ENCODE results near the gene CNTNAP5.

- TF ChIP-seq CTCF (conservative IDR thresholded peaks at IDR 0.05; ENCODE audit: low read depth, low read length): no peak
- no peak for TF ChIP-seq FOS (IDR thresholded peaks at IDR 0.05; ENCODE audit: low read depth, low read length)
- TF ChIP-seq RCOR1 (IDR thresholded peaks at IDR 0.05; ENCODE audit: insufficient replicate concordance, low read length): no peak
- TF ChIP-seq BHLHE40 (IDR thresholded peaks at IDR 0.05; ENCODE audit: low read depth, low read length): no peak
- no peak for TF ChIP-seq RFX5 (IDR thresholded peaks at IDR 0.05; ENCODE audit: low read depth, low read length)
- no peak for TF ChIP-seq NFE2L2 (IDR thresholded peaks at IDR 0.05; ENCODE audit: low read depth, low read length)
- TF ChIP-seq POLR2A (IDR thresholded peaks at IDR 0.05; ENCODE audit: low read depth, low read length): no peak
- TF ChIP-seq USF2 (IDR thresholded peaks at IDR 0.05; ENCODE audit: low read depth, low read length): no peak
- TF ChIP-seq RAD21 (IDR thresholded peaks at IDR 0.05; ENCODE audit: low read length): no peak
- TF ChIP-seq MXI1 (IDR thresholded peaks at IDR 0.05; ENCODE audit: borderline replicate concordance, low read depth, low read length): no peak
Measured at GRCh38 chr2:124570872-124571271, 545.8 kb downstream of the CNTNAP5 start.

Measured in IMR-90 (cell line).